Thoracic aorta (tissue), 2 donors: Measurements from ENCODE around the gene DCPS. TPM values are rescaled to one million over a fixed set of nuclear protein-coding genes. Genes with fewer than 3 reads are reported as not detected.

Source experiments
- ATAC-seq: fragments of 150-250 bp; one replicate; pipeline ENCODE4 v1.8.0; 2017; ENCODE audit warnings: low read depth; ENCODE audit not compliant: insufficient number of reproducible peaks, low FRiP score
- DNase-seq: peaks from one replicate; pipeline ENCODE4 v3.0.0-alpha.2; 2020; ENCODE audit warnings: low spot score
- H3K27ac ChIP-seq, 2 donors: fragments of 200-600 bp; sonication (generic); 1 replicate in 1 of 2; 2 replicates in 1 of 2; pipeline ENCODE4 v1.5.1; 2016; ENCODE audit warnings: mild to moderate bottlenecking in 2 of 2, moderate library complexity in 2 of 2
- H3K27me3 ChIP-seq: fragments of 200-600 bp; sonication (generic); replicated peaks from 2 replicates; pipeline ENCODE4 v1.6.0; 2016; ENCODE audit warnings: mild to moderate bottlenecking; ENCODE audit not compliant: insufficient read depth
- H3K36me3 ChIP-seq: fragments of 200-600 bp; sonication (generic); one replicate; pipeline ENCODE4 v1.5.1; 2016
- H3K4me1 ChIP-seq, 2 donors: fragments of 200-600 bp; sonication (generic); 1 replicate in 1 of 2; 2 replicates in 1 of 2; pipeline versions ENCODE4 v1.5.1 to v1.6.0; 2016; ENCODE audit warnings: low read depth in 2 of 2, mild to moderate bottlenecking in 1 of 2; ENCODE audit not compliant: control insufficient read depth in 1 of 2
- H3K4me3 ChIP-seq: fragments of 200-600 bp; sonication (generic); 2 replicates; pipeline ENCODE4 v1.5.1; 2016; ENCODE audit warnings: mild to moderate bottlenecking
- H3K9me3 ChIP-seq: fragments of 200-600 bp; sonication (generic); 2 replicates; pipeline ENCODE4 v1.5.1; 2016
- total RNA-seq, 2 donors: library from RNA; depleted of rRNA; stranded (reverse); fragments of >200 nt; gene quantifications; one replicate each; pipeline versions ENCODE4 v1.1.0 to v1.2.3, GENCODE V29; 2016
- TF ChIP-seq, protein P1 (sequence below): fragments of 200-600 bp; sonication (generic); IDR thresholded peaks from one replicate; pipeline ENCODE4 v1.5.1; 2019; ENCODE audit warnings: antibody characterized with exemption

DCPS gene
- total RNA-seq, 2 donors from 2014 or later = 8.4 to 9.7 TPM

- H3K4me3 ChIP-seq = no peak overlapping the region
- no peaks in the 10 kb centered on the region for H3K9me3 ChIP-seq
- H3K27ac ChIP-seq = no peak overlapping the region
- H3K36me3 ChIP-seq = no peaks in the 10 kb centered on the region
- TF ChIP-seq, protein P1, sequence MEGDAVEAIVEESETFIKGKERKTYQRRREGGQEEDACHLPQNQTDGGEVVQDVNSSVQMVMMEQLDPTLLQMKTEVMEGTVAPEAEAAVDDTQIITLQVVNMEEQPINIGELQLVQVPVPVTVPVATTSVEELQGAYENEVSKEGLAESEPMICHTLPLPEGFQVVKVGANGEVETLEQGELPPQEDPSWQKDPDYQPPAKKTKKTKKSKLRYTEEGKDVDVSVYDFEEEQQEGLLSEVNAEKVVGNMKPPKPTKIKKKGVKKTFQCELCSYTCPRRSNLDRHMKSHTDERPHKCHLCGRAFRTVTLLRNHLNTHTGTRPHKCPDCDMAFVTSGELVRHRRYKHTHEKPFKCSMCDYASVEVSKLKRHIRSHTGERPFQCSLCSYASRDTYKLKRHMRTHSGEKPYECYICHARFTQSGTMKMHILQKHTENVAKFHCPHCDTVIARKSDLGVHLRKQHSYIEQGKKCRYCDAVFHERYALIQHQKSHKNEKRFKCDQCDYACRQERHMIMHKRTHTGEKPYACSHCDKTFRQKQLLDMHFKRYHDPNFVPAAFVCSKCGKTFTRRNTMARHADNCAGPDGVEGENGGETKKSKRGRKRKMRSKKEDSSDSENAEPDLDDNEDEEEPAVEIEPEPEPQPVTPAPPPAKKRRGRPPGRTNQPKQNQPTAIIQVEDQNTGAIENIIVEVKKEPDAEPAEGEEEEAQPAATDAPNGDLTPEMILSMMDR = no peak
- ATAC-seq = no peak
- no peak for DNase-seq
- H3K27me3 ChIP-seq = no peaks in the 10 kb centered on the region
- H3K4me1 ChIP-seq = no peaks in the 10 kb centered on the region
Observed at GRCh38 chr11:126327281-126328000, 23.6 kb downstream of the DCPS start.

DNA sequence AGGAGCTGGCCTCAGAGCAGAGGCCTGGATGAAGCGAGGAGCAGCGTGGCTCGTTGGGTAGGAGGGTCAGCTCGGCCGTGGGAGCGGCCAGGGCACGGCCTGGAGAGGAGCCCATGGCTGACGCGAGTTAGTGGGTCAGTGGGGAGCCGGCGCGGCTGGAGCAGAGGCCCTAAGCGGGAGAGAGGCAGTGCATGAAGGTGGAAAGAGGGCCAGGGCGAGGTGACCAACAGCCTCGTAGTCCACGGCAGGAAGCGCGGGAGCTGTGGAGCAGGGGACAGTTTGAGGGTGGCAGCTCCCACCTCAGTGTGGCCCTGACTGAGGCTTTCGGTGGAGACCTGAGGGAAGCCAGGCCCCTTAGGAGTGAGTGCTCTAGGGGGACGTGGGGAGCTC is 24.1 kb downstream of the DCPS start:
- no peak for ATAC-seq
- H3K27ac ChIP-seq = no peak overlapping the region
- no peak for DNase-seq

DNA sequence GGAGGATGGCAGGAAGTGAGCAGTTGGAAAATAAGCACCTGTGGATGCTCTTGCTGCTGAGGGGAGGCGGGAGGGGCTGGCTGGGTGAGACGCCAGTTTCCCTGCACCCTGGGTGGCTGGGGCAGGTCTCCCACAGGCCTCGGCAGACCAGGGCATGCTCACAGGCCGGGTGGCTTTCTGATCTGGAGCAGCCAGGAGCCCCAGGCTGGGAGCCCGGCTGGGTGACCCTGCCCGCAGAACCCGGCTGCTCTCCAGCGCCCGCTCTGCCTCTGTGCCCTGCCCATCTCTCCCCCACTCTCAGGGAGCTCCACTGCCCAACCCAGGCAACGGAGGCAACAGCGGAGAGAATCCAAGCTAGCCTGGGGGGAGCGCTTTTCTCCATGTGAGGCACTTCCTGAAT is 24.6 kb downstream of the DCPS start:
- DNase-seq (no peak), ATAC-seq (no peak)
- TF ChIP-seq, protein P1 = no peak
- H3K4me3 ChIP-seq = no peak overlapping the region
- H3K27ac ChIP-seq = no peak overlapping the region
- peaks cover 4% of the 10 kb centered on the region for H3K36me3 ChIP-seq
- no peaks in the 10 kb centered on the region for H3K9me3 ChIP-seq
- no peaks in the 10 kb centered on the region for H3K27me3 ChIP-seq
- H3K4me1 ChIP-seq = no peaks in the 10 kb centered on the region

More for the DNA sequence above, 24.1 kb downstream of the DCPS start:
- Histone ChIP-seq H3K4me1 (no peaks in the 10 kb centered on the region), H3K4me3 (no peak overlapping the region), H3K27me3 (no peaks in the 10 kb centered on the region), H3K9me3 (no peaks in the 10 kb centered on the region), H3K36me3 (peaks cover under 1% of the 10 kb centered on the region)
- TF ChIP-seq, protein P1 = no peak

- Histone ChIP-seq H3K4me1 (no peaks in the 10 kb centered on the region), H3K27me3 (no peaks in the 10 kb centered on the region), H3K4me3 (no peak overlapping the region), H3K36me3 (peaks cover 4% of the 10 kb centered on the region), H3K27ac (no peak overlapping the region), H3K9me3 (no peaks in the 10 kb centered on the region)
- TF ChIP-seq, protein P1 = no peak
- no peak for ATAC-seq
- no peak for DNase-seq
Observed at GRCh38 chr11:126328938-126329643, 25.2 kb downstream of the DCPS start.

GRCh38 chr11:126329644-126330211 is 25.9 kb downstream of the DCPS start:
- H3K4me3 ChIP-seq = no peak overlapping the region
- no peaks in the 10 kb centered on the region for H3K4me1 ChIP-seq
- peaks cover 4% of the 10 kb centered on the region for H3K36me3 ChIP-seq
- H3K27ac ChIP-seq = no peak overlapping the region
- H3K27me3 ChIP-seq = no peaks in the 10 kb centered on the region
- ATAC-seq (no peak), DNase-seq (no peak)
- no peaks in the 10 kb centered on the region for H3K9me3 ChIP-seq
- TF ChIP-seq, protein P1 = no peak
